BLaER1 (cell line): ENCODE measurements around the gene DGKB.

Experiments
- H3K27ac ChIP-seq: shearing (Covaris generic); formaldehyde crosslinking; 2 replicates; pipeline ENCODE4 v1.8.1; 2022
- H3K27me3 ChIP-seq: shearing (Covaris generic); formaldehyde crosslinking; 2 replicates; pipeline ENCODE4 v1.8.1; 2022
- H3K36me3 ChIP-seq: shearing (Covaris generic); formaldehyde crosslinking; 2 replicates; pipeline ENCODE4 v1.8.1; 2022
- H3K4me1 ChIP-seq: shearing (Covaris generic); formaldehyde crosslinking; 2 replicates; pipeline ENCODE4 v1.8.1; 2022
- H3K4me2 ChIP-seq: shearing (Covaris generic); formaldehyde crosslinking; 2 replicates; pipeline ENCODE4 v1.8.1; 2022
- H3K4me3 ChIP-seq: shearing (Covaris generic); formaldehyde crosslinking; 2 replicates; pipeline ENCODE4 v1.8.1; 2022
- H3K9ac ChIP-seq: shearing (Covaris generic); formaldehyde crosslinking; 2 replicates; pipeline ENCODE4 v1.8.1; 2022
- H3K9me3 ChIP-seq: shearing (Covaris generic); formaldehyde crosslinking; 2 replicates; pipeline ENCODE4 v1.8.1; 2022
- H4K20me1 ChIP-seq: shearing (Covaris generic); formaldehyde crosslinking; 2 replicates; pipeline ENCODE4 v1.8.1; 2022
- Cebpa-rat ChIP-seq: shearing (Covaris generic); IDR thresholded peaks from 2 replicates; pipeline ENCODE4 v1.8.1; 2022

The DGKB gene

GRCh38 chr7:14766747-14767146 is 135.8 kb downstream of the DGKB start:
- Histone ChIP-seq H3K36me3 (no peaks in the 10 kb centered on the region), H3K4me2 (no peak overlapping the region), H3K9me3 (no peaks in the 10 kb centered on the region), H3K4me1 (no peaks in the 10 kb centered on the region), H4K20me1 (no peaks in the 10 kb centered on the region), H3K4me3 (no peak overlapping the region), H3K9ac (no peak overlapping the region), H3K27me3 (no peaks in the 10 kb centered on the region), H3K27ac (no peak overlapping the region)
- no peak for TF ChIP-seq Cebpa-rat

- no peak for TF ChIP-seq Cebpa-rat
- Histone ChIP-seq H3K27me3 (no peaks in the 10 kb centered on the region), H4K20me1 (no peaks in the 10 kb centered on the region), H3K36me3 (no peaks in the 10 kb centered on the region), H3K9me3 (no peaks in the 10 kb centered on the region), H3K27ac (no peak overlapping the region), H3K4me1 (no peaks in the 10 kb centered on the region), H3K9ac (no peak overlapping the region), H3K4me3 (no peak overlapping the region), H3K4me2 (no peak overlapping the region)
These were observed 136.8 kb downstream of the DGKB start for GRCh38 chr7:14765731-14766130.

- Histone ChIP-seq H3K4me2 (no peak overlapping the region), H3K36me3 (no peaks in the 10 kb centered on the region), H3K27me3 (no peaks in the 10 kb centered on the region), H4K20me1 (no peaks in the 10 kb centered on the region), H3K4me1 (no peaks in the 10 kb centered on the region), H3K9me3 (no peaks in the 10 kb centered on the region), H3K27ac (no peak overlapping the region), H3K9ac (no peak overlapping the region), H3K4me3 (no peak overlapping the region)
- TF ChIP-seq Cebpa-rat: no peak
These were observed 140.0 kb downstream of the DGKB start for GRCh38 chr7:14762561-14762960.

GRCh38 chr7:14761510-14762296 is 140.8 kb downstream of the DGKB start:
- Histone ChIP-seq H3K27me3 (no peaks in the 10 kb centered on the region), H3K36me3 (no peaks in the 10 kb centered on the region), H3K4me3 (no peak overlapping the region), H3K4me1 (no peaks in the 10 kb centered on the region), H3K9me3 (no peaks in the 10 kb centered on the region), H3K4me2 (no peak overlapping the region), H3K9ac (no peak overlapping the region), H3K27ac (no peak overlapping the region), H4K20me1 (no peaks in the 10 kb centered on the region)
- TF ChIP-seq Cebpa-rat: no peak

DNA sequence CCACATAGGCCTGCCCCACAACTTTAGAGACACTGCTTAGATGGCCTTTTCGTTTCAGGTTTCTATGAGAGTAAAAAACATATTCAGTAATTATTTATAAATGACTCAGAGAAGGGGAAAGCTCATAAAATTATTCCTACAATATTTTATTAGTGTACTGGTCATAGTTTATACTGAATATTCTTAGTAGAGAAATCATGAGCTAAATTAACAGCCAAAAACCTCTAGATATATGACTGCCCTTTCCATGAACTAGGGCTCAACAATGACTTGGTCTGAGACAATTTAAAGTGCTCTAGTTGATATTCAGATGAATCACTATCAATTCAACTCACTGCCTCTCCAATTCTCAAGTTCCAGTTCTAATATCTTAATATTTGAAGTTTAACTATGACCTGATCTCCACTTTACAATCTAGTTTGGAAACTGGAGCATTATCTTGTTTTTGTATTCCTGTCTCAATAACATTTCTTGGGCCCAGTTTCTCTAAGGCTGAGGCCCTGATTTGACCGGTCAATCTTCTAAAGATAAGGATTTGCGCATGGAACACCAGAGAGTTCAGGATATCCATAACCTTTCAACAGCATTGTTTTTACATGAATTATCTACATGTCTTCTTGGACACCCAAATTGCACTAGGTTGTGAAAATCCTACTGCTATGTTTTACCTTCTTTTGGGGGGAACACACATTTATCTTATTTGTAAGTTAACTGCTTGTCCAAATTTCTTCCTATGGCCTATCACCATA is 141.6 kb downstream of the DGKB start:
- Histone ChIP-seq H3K27ac (no peak overlapping the region), H3K4me2 (no peak overlapping the region), H3K36me3 (no peaks in the 10 kb centered on the region), H3K9ac (no peak overlapping the region), H3K4me1 (no peaks in the 10 kb centered on the region), H3K9me3 (no peaks in the 10 kb centered on the region), H3K4me3 (no peak overlapping the region), H3K27me3 (no peaks in the 10 kb centered on the region), H4K20me1 (no peaks in the 10 kb centered on the region)
- TF ChIP-seq Cebpa-rat: no peak

GRCh38 chr7:14759785-14760184 is 142.8 kb downstream of the DGKB start:
- Histone ChIP-seq H3K9me3 (no peaks in the 10 kb centered on the region), H3K27ac (no peak overlapping the region)
- no peak for TF ChIP-seq Cebpa-rat

GRCh38 chr7:14754631-14755030 is 147.9 kb downstream of the DGKB start:
- Histone ChIP-seq H3K4me3 (no peak overlapping the region), H3K4me2 (no peak overlapping the region), H3K9me3 (no peaks in the 10 kb centered on the region), H3K27me3 (no peaks in the 10 kb centered on the region), H3K36me3 (no peaks in the 10 kb centered on the region), H3K27ac (no peak overlapping the region), H3K4me1 (no peaks in the 10 kb centered on the region), H3K9ac (no peak overlapping the region), H4K20me1 (no peaks in the 10 kb centered on the region)
- no peak for TF ChIP-seq Cebpa-rat

More at GRCh38 chr7:14759785-14760184, 142.8 kb downstream of the DGKB start:
- Histone ChIP-seq H3K4me1 (no peaks in the 10 kb centered on the region), H3K27me3 (no peaks in the 10 kb centered on the region), H3K4me3 (no peak overlapping the region), H3K4me2 (no peak overlapping the region), H3K36me3 (no peaks in the 10 kb centered on the region), H4K20me1 (no peaks in the 10 kb centered on the region), H3K9ac (no peak overlapping the region)

GRCh38 chr7:14752301-14752700 is 150.2 kb downstream of the DGKB start:
- Histone ChIP-seq H3K4me3 (no peak overlapping the region), H4K20me1 (no peaks in the 10 kb centered on the region), H3K36me3 (no peaks in the 10 kb centered on the region), H3K27ac (no peak overlapping the region), H3K27me3 (no peaks in the 10 kb centered on the region), H3K9me3 (no peaks in the 10 kb centered on the region), H3K4me2 (no peak overlapping the region), H3K9ac (no peak overlapping the region), H3K4me1 (no peaks in the 10 kb centered on the region)
- no peak for TF ChIP-seq Cebpa-rat

DNA sequence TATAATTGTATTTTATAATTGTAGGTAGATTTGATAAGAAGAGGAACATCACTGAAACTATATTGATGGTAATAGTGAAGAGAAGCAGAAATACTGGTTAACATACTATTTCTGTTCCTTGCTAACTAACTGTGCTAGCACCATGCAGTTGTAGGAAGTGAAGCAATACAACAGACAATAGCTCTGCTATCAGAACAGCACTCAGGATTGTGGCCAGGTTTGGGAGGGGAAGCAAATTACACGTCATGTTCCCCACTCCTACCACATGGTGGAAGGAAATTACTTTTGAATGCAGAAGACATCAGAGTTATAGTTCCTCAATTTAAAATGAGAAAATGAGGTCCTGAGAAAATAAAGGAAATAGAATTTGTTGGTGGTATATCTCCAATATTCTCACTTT is 151.1 kb downstream of the DGKB start:
- Histone ChIP-seq H3K4me1 (no peaks in the 10 kb centered on the region), H3K36me3 (no peaks in the 10 kb centered on the region), H3K4me3 (no peak overlapping the region), H3K9me3 (no peaks in the 10 kb centered on the region), H3K9ac (no peak overlapping the region), H3K27ac (no peak overlapping the region), H3K4me2 (no peak overlapping the region), H4K20me1 (no peaks in the 10 kb centered on the region), H3K27me3 (no peaks in the 10 kb centered on the region)
- no peak for TF ChIP-seq Cebpa-rat

DNA sequence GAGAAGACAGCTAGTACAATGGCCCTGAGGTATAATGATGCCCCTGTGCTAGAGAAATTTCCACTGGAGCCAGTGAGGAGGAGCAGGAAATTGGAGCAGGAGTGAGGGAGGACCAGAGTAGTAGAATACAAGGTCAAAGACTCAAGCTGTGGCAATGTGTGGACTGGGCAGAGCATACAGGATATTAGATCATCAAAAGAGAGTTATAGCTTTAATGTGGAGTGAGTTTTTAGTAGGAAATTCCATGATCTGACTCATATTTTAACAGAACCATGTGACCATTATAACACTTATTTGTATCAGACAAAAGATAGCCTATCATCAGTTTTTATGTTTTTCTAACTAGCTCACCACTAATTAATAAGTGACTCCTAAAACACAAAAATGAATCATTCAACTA is 154.1 kb downstream of the DGKB start:
- Histone ChIP-seq H3K9me3 (peaks cover 20% of the 10 kb centered on the region), H3K36me3 (no peaks in the 10 kb centered on the region), H4K20me1 (no peaks in the 10 kb centered on the region), H3K4me2 (no peak overlapping the region), H3K27me3 (no peaks in the 10 kb centered on the region), H3K4me3 (no peak overlapping the region), H3K4me1 (no peaks in the 10 kb centered on the region), H3K27ac (no peak overlapping the region), H3K9ac (no peak overlapping the region)
- no peak for TF ChIP-seq Cebpa-rat
